ENCODE data around the gene CEP104.

DNA sequence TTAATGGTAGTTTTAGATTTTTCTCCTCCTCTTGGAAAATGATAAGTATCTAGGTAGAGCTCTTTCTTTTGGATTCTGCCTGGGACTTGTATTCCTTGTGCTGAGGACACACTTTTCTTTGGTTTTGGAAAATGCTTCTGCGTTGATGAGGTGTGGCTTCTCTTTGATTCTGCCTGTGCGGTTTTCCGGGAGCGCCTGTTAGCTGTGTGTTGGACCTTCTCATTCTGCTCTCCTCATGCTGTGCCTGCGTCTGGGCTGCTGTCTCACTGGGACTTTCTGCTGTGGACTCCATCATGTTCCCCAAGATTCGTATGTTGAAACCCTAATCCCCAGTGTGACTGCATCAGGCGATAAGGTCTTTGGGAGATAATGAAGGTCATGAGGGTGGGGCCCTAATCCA, 22.1 kb upstream of the CEP104 start:
- TF ChIP-seq HDAC6 (IDR thresholded peaks at IDR 0.05; ENCODE audit: low read depth, low read length) (no peak), CTCF (IDR thresholded peaks at IDR 0.05 in 2 of 3, conservative IDR thresholded peaks at IDR 0.05 in 1 of 3; ENCODE audit: insufficient read depth in 2 of 3, low read depth in 1 of 3, low read length in 3 of 3) (no peak), EZH2 (IDR thresholded peaks at IDR 0.05; ENCODE audit: borderline replicate concordance, low read depth, low read length) (no peak), CBX1 (IDR thresholded peaks at IDR 0.05; ENCODE audit: low read depth) (no peak; the same call in 1 of the 2 replicates), ZNF324 (CRISPR knock-in tag; IDR thresholded peaks at IDR 0.05) (no peak), JUND (IDR thresholded peaks at IDR 0.05; ENCODE audit: borderline replicate concordance, low read depth, low read length) (no peak), JUND (tag; IDR thresholded peaks at IDR 0.05; ENCODE audit: borderline replicate concordance, low read depth, low read length) (no peak), ATF7 (IDR thresholded peaks at IDR 0.05) (no peak), ZNF444 (CRISPR knock-in tag; IDR thresholded peaks at IDR 0.05) (no peak), RAD21 (CRISPR knock-in tag; conservative IDR thresholded peaks at IDR 0.05 in 1 of 2, IDR thresholded peaks at IDR 0.05 in 1 of 2) (no peak), ELF4 (CRISPR knock-in tag; IDR thresholded peaks at IDR 0.05) (no peak)
